Brain microvascular endothelial cell (primary cell): ENCODE data around the gene GANAB.
"Not testable (repeated sequence)": the region's sequence is repeated elsewhere in the genome, so short reads cannot be mapped to it uniquely, and the experiment has no call there.

Experiments used
- DNase-seq: peaks from one replicate; pipeline ENCODE4 v3.0.0-alpha.2; 2020
- H3K27ac ChIP-seq: fragments of 250-450 bp; sonication (Bioruptor Pico); 2 replicates; pipeline ENCODE4 v1.5.1; 2020; ENCODE audit warnings: mild to moderate bottlenecking, moderate library complexity
- H3K27me3 ChIP-seq: fragments of 250-450 bp; sonication (Bioruptor Pico); replicated peaks from 2 replicates; pipeline ENCODE4 v1.5.1; 2020; ENCODE audit warnings: mild to moderate bottlenecking
- H3K36me3 ChIP-seq: fragments of 250-450 bp; sonication (Bioruptor Pico); replicated peaks from 2 replicates; pipeline ENCODE4 v1.5.1; 2020; ENCODE audit warnings: mild to moderate bottlenecking
- H3K4me3 ChIP-seq: 2 replicates; pipeline ENCODE4 v1.5.1; 2011; ENCODE audit warnings: low read depth, mild to moderate bottlenecking, control low read depth, low read length, moderate library complexity
- in situ Hi-C: cut with HindIII; loops from 2 replicates; pipeline ENCODE4 v1.10.0; 2017; ENCODE audit warnings: low sequenced_read_pairs, low pct_ligation_motif_present
- TF ChIP-seq, protein P1 (sequence below): IDR thresholded peaks from 2 replicates; pipeline ENCODE4 v1.5.1; 2011; ENCODE audit warnings: low read depth, mild to moderate bottlenecking, moderate library complexity, low read length, control low read depth, inconsistent platforms; ENCODE audit errors: missing control alignments

The GANAB gene

DNA sequence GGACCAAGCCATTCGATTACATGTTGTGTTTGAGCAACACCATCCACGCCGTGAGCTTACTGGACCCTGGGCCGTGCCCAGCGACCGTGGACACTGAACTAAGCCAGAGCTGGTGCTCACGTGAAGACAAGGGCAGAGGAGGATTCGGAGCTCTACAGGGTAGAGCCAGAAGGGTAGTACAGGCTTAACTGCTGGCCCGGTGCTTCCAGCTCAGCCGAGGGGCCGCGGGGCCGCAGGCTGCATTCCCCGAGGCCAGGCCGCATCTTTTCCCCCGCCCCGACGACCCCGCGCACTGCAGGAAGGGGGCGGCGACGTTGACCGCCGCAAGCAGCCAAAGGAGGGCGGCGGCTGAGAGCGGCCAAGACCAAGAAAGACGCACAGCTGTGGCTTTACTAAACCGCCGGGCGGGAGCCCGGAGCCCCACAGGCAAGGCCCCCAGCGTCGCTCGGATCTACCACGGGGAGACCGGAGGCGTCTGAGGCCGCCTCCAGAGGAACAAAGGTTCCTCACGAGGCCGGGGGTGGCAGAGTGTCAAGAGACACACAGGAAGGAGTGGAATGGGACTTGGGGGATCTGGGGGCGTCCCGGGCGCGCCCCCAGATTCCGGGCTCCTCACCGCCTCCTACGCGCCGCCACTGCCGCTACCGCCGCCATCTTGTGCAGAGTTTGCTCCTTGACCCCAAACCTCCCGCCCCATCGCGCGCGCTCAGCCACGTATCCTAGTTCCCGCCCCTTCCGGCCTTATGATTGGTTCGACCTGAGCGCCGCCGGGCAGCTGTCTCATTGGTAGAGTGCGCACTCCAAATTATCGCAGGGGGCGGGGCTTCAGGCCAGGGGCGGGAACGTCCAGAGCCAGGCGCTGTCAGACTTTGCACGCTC lies at the start of gene GANAB:
Gene GANAB (minus strand): TSS at position 668 of the 879 bp plus-strand sequence. CDS start 14 bp downstream, at position 654.
- TF ChIP-seq, protein P1, sequence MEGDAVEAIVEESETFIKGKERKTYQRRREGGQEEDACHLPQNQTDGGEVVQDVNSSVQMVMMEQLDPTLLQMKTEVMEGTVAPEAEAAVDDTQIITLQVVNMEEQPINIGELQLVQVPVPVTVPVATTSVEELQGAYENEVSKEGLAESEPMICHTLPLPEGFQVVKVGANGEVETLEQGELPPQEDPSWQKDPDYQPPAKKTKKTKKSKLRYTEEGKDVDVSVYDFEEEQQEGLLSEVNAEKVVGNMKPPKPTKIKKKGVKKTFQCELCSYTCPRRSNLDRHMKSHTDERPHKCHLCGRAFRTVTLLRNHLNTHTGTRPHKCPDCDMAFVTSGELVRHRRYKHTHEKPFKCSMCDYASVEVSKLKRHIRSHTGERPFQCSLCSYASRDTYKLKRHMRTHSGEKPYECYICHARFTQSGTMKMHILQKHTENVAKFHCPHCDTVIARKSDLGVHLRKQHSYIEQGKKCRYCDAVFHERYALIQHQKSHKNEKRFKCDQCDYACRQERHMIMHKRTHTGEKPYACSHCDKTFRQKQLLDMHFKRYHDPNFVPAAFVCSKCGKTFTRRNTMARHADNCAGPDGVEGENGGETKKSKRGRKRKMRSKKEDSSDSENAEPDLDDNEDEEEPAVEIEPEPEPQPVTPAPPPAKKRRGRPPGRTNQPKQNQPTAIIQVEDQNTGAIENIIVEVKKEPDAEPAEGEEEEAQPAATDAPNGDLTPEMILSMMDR: no peak
- Histone ChIP-seq H3K36me3 (peaks cover 39% of the 10 kb centered on the region), H3K27ac (peak within 1 kb of the TSS; percentile 91), H3K4me3 (peak within 1 kb of the TSS; percentile 89), H3K27me3 (no peaks in the 10 kb centered on the region)
- in situ Hi-C loops: no loop called here
- peak; percentile 99 for DNase-seq

GRCh38 chr11:62694455-62695167 lies 48.2 kb upstream of the GANAB start:
- no peak overlapping the region for H3K4me3 ChIP-seq
- in situ Hi-C loops: no loop called here
- H3K36me3 ChIP-seq: peaks cover 31% of the 10 kb centered on the region

GRCh38 chr11:62693624-62694023 lies 47.2 kb upstream of the GANAB start:
- H3K27ac ChIP-seq, DNase-seq, H3K27me3 ChIP-seq, H3K4me3 ChIP-seq, in situ Hi-C loops: not testable (repeated sequence)
- H3K36me3 ChIP-seq: peaks cover 31% of the 10 kb centered on the region

More at GRCh38 chr11:62694455-62695167, 48.2 kb upstream of the GANAB start:
- TF ChIP-seq, protein P1: peak; percentile 91
- H3K27me3 ChIP-seq: no peaks in the 10 kb centered on the region
- H3K27ac ChIP-seq: no peak overlapping the region
- DNase-seq: peak; percentile 72

GRCh38 chr11:62689421-62690183 lies 43.2 kb upstream of the GANAB start, which contains the start of gene LRRN4CL:
LRRN4CL (minus strand) TSS chr11:62689530; CDS start chr11:62688508, 1,022 bp downstream.
- Histone ChIP-seq H3K27ac (no peak within 1 kb of the TSS), H3K4me3 (no peak within 1 kb of the TSS), H3K36me3 (peaks cover 31% of the 10 kb centered on the region), H3K27me3 (no peaks in the 10 kb centered on the region)
- DNase-seq: peak; percentile 37
- in situ Hi-C loops: no loop called here
- TF ChIP-seq, protein P1: no peak

DNA sequence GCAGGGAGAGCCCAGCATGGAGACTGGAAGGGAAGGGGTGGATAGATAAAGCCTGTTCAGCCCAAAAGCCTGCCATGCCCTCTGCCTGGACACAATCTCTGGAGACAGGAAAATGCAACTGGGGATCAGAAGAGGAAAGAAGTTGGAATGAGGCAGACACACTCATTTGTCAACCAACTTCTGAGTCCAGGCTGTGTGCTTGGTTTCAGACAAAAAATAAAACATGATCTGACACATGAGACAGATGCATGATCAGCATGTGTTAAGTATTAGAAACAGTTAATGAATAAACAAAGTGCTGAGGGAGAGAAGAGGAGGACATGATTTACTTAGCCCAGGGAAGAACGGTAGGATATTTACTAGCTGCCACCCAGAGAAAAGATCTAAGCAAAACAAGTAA lies 42.1 kb upstream of the GANAB start:
- TF ChIP-seq, protein P1: no peak
- no peak overlapping the region for H3K27ac ChIP-seq
- in situ Hi-C loops: no loop called here
- no peaks in the 10 kb centered on the region for H3K27me3 ChIP-seq
- DNase-seq: no peak
- H3K4me3 ChIP-seq: no peak overlapping the region
- H3K36me3 ChIP-seq: peaks cover 28% of the 10 kb centered on the region
